ENCODE results near the gene TRPM2. TPM values are rescaled to one million over a fixed set of nuclear protein-coding genes. Genes with fewer than 3 reads are reported as not detected.

The TRPM2 gene
- total and polyA plus RNA-seq, 8 donors = 0.46 to 8.7 (median 2.6) TPM

- intact Hi-C loops (cut with DNase I) = no loop called here
- no peak overlapping the region for H3K27ac ChIP-seq
- no peak overlapping the region for H3K4me3 ChIP-seq
- H3K9me3 ChIP-seq = no peaks in the 10 kb centered on the region
- H3K4me1 ChIP-seq = no peaks in the 10 kb centered on the region
- FAIRE-seq (no peak), ATAC-seq (no peak), DNase-seq (no peak)
- 49 to 56% methylated on average over 31 of the region's 31 CpGs for WGBS, 2 donors
- peaks cover 0 to 3% (median 0%) of the 10 kb centered on the region in 4 donors for H3K27me3 ChIP-seq
- no peaks in the 10 kb centered on the region for H3K36me3 ChIP-seq
- TF ChIP-seq CTCF (IDR thresholded peaks at IDR 0.05) = no peak
Observed at GRCh38 chr21:44379991-44380865, 26.8 kb downstream of the TRPM2 start.

GRCh38 chr21:44380876-44381275, 27.5 kb downstream of the TRPM2 start:
- ATAC-seq (no peak), DNase-seq (no peak), FAIRE-seq (no peak)
- Histone ChIP-seq H3K4me1 (no peaks in the 10 kb centered on the region), H3K36me3 (no peaks in the 10 kb centered on the region), H3K27ac (no peak overlapping the region), H3K4me3 (no peak overlapping the region), H3K9me3 (no peaks in the 10 kb centered on the region), H3K27me3 (no peaks in the 10 kb centered on the region)
- TF ChIP-seq CTCF (IDR thresholded peaks at IDR 0.05) = no peak
- WGBS, 2 donors = 58 to 69% methylated on average over 10 of the region's 10 CpGs
- intact Hi-C loops (cut with DNase I) = no loop called here

GRCh38 chr21:44381874-44382273, 28.5 kb downstream of the TRPM2 start:
- Histone ChIP-seq H3K9me3 (no peaks in the 10 kb centered on the region), H3K27ac (no peak overlapping the region), H3K27me3 (no peaks in the 10 kb centered on the region), H3K36me3 (no peaks in the 10 kb centered on the region), H3K4me3 (no peak overlapping the region), H3K4me1 (no peaks in the 10 kb centered on the region)
- no peak for TF ChIP-seq CTCF (IDR thresholded peaks at IDR 0.05)
- FAIRE-seq = no peak
- no peak for ATAC-seq
- no peak for DNase-seq
- intact Hi-C loops (cut with DNase I) = no loop called here

GRCh38 chr21:44382536-44382935, 29.1 kb downstream of the TRPM2 start:
- Histone ChIP-seq H3K9me3 (no peaks in the 10 kb centered on the region), H3K4me3 (no peak overlapping the region), H3K27me3 (no peaks in the 10 kb centered on the region), H3K27ac (no peak overlapping the region), H3K4me1 (no peaks in the 10 kb centered on the region), H3K36me3 (no peaks in the 10 kb centered on the region)
- TF ChIP-seq CTCF (IDR thresholded peaks at IDR 0.05) = no peak
- ATAC-seq = no peak
- WGBS, 2 donors = 75 to 79% methylated on average over 9 of the region's 9 CpGs
- DNase-seq = no peak
- no peak for FAIRE-seq
- intact Hi-C loops (cut with DNase I) = no loop called here

GRCh38 chr21:44383216-44383615, 29.8 kb downstream of the TRPM2 start:
- Histone ChIP-seq H3K4me3 (no peak overlapping the region), H3K27me3 (no peaks in the 10 kb centered on the region), H3K36me3 (no peaks in the 10 kb centered on the region), H3K4me1 (no peaks in the 10 kb centered on the region), H3K9me3 (no peaks in the 10 kb centered on the region), H3K27ac (no peak overlapping the region)
- 54 to 73% methylated on average over 4 of the region's 4 CpGs for WGBS, 2 donors
- intact Hi-C loops (cut with DNase I) = no loop called here
- FAIRE-seq (no peak), DNase-seq (no peak), ATAC-seq (no peak)
- no peak for TF ChIP-seq CTCF (IDR thresholded peaks at IDR 0.05)

All from pancreas (tissue), 10 donors.